ENCODE results near the gene GTF2A1.

The GTF2A1 gene

DNA sequence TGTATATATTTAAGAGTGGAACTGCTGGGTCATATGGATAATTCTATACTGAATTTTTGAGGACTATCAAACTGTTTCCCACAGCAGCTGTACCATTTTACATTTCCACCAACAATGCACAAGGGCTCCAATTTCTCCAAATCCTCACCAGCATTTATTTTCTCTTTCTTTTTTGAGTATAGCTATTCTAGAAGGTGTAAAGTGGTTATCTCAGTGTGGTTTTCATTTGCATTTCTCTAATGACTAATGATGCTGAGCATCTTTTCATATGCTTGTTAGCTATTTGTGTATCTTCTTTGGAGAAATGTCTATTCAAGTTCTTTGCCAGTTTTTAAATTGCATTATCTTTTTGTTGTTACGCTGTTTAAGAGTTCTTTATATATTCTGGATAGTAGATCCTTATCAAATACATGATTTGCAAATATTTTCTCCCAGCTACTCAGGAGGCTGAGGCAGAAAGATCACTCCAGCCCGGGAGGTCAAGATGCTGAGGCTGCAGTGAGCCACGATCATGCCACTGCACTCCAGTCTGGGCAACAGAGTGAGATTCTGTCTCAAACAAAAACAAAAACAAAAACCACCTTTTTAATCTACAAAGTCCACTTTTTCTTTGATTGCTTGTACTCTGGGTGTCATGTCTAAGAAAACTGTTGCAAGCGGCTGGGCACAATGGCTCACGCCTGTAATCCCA is 32.8 kb downstream of the GTF2A1 start:
- H3K18ac ChIP-seq (ENCODE audit: low read length), result no peak overlapping the region
- no peaks in the 10 kb centered on the region for H3K9me3 ChIP-seq (ENCODE audit: insufficient read depth, low read depth, low read length)
- H3K23ac ChIP-seq (ENCODE audit: low read length), result no peak overlapping the region
- H4K8ac ChIP-seq (ENCODE audit: low read depth, low read length), result no peak overlapping the region
- H3K4ac ChIP-seq (ENCODE audit: low read depth, low read length), result no peak overlapping the region
- H3K79me1 ChIP-seq (ENCODE audit: low read length), result no peaks in the 10 kb centered on the region
- H3K4me3 ChIP-seq (ENCODE audit: low read depth, low read length), result no peak overlapping the region
- H3K4me1 ChIP-seq (ENCODE audit: control insufficient read depth in 1 of 2, insufficient read depth in 2 of 2, low read length in 2 of 2), result no peaks in the 10 kb centered on the region
- H3K79me2 ChIP-seq (ENCODE audit: control insufficient read depth, insufficient read depth, low read length, poor library complexity), result no peaks in the 10 kb centered on the region
- DNase-seq, result no peak
- no peak overlapping the region for H2AFZ ChIP-seq (ENCODE audit: insufficient read depth, low read length, poor library complexity)
- H2BK5ac ChIP-seq (ENCODE audit: low read depth, low read length, poor library complexity), result no peak overlapping the region
- H3K36me3 ChIP-seq (ENCODE audit: control insufficient read depth in 1 of 2, insufficient read depth in 2 of 2, low read length in 2 of 2), result peaks cover 3 to 7% of the 10 kb centered on the region in 2 experiments
- H4K91ac ChIP-seq (ENCODE audit: low read depth, low read length), result no peak overlapping the region
- H4K12ac ChIP-seq (ENCODE audit: low read depth, low read length), result no peak overlapping the region
- no peak overlapping the region for H2BK12ac ChIP-seq (ENCODE audit: low read length)
- no peak overlapping the region for H3K27ac ChIP-seq (ENCODE audit: low read depth, low read length)
- no peaks in the 10 kb centered on the region for H3K27me3 ChIP-seq (ENCODE audit: insufficient read depth, low read length)
- H2BK120ac ChIP-seq (ENCODE audit: insufficient read depth, low read length, poor library complexity), result no peak overlapping the region
- no peak overlapping the region for H2AK5ac ChIP-seq (ENCODE audit: low read length)
- no peak overlapping the region for H3K9ac ChIP-seq (ENCODE audit: low read length)
- no peak overlapping the region for H3K14ac ChIP-seq (ENCODE audit: low read length)
- H3K4me2 ChIP-seq (ENCODE audit: low read length), result no peak overlapping the region
- no CpG with 5 or more reads among the region's 5 CpGs for WGBS (ENCODE audit: extremely low coverage, insufficient coverage, insufficient read length)

DNA sequence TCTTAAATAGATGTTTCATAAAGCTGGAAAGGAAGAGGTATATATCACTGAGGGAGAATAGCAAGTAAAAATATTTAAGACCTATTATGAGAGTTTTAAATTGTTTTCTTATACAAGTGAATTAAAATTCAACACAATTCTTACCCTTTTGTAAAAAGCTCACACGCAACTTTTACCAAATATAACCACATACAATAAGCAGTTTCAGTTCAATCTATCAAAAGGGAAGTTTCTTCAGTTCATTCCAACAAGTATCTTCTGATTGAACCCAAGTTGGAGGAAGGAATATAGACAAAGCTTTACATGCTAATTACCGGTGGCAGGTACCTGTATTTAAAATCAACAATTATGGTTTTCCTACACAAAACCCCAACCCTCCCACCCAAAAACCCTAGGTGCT is 41.1 kb downstream of the GTF2A1 start:
- no peak for DNase-seq
- Histone ChIP-seq H3K18ac (ENCODE audit: low read length) (no peak overlapping the region), H2BK12ac (ENCODE audit: low read length) (no peak overlapping the region), H2AFZ (ENCODE audit: insufficient read depth, low read length, poor library complexity) (no peak overlapping the region), H3K23ac (ENCODE audit: low read length) (no peak overlapping the region), H4K12ac (ENCODE audit: low read depth, low read length) (no peak overlapping the region), H2AK5ac (ENCODE audit: low read length) (no peak overlapping the region), H3K9ac (ENCODE audit: low read length) (no peak overlapping the region), H3K27me3 (ENCODE audit: insufficient read depth, low read length) (no peaks in the 10 kb centered on the region), H2BK5ac (ENCODE audit: low read depth, low read length, poor library complexity) (no peak overlapping the region), H4K8ac (ENCODE audit: low read depth, low read length) (no peak overlapping the region), H3K36me3 (ENCODE audit: control insufficient read depth in 1 of 2, insufficient read depth in 2 of 2, low read length in 2 of 2) (peaks cover 2% of the 10 kb centered on the region in 2 experiments), H4K91ac (ENCODE audit: low read depth, low read length) (no peak overlapping the region), H3K14ac (ENCODE audit: low read length) (no peak overlapping the region), H3K27ac (ENCODE audit: low read depth, low read length) (no peak overlapping the region), H3K4me2 (ENCODE audit: low read length) (no peak overlapping the region), H3K9me3 (ENCODE audit: insufficient read depth, low read depth, low read length) (no peaks in the 10 kb centered on the region), H2BK120ac (ENCODE audit: insufficient read depth, low read length, poor library complexity) (no peak overlapping the region), H3K4ac (ENCODE audit: low read depth, low read length) (no peak overlapping the region), H3K4me1 (ENCODE audit: control insufficient read depth in 1 of 2, insufficient read depth in 2 of 2, low read length in 2 of 2) (no peaks in the 10 kb centered on the region), H3K4me3 (ENCODE audit: low read depth, low read length) (no peak overlapping the region), H3K79me1 (ENCODE audit: low read length) (no peaks in the 10 kb centered on the region), H3K79me2 (ENCODE audit: control insufficient read depth, insufficient read depth, low read length, poor library complexity) (no peaks in the 10 kb centered on the region)
- no CpG with 5 or more reads among the region's 2 CpGs for WGBS (ENCODE audit: extremely low coverage, insufficient coverage, insufficient read length)

DNA sequence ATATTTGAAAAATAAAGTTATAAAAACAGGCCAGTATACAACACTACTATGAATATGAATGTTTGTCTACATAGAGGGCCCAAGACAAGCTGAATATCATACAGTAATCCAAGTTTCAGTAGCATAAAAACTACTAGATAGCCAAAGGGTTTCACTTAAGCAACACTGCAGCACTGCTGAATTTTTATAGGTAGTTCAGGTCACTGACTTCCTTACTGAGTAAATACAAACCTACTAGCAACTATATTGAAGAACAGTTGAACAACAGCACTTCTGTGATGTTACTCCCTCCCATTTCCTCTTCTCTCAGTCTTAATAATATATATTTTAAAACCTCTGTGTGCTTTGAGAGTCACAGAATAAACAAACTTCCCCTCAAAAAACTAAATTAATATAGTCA is 42.7 kb downstream of the GTF2A1 start:
- Histone ChIP-seq H3K79me1 (ENCODE audit: low read length) (no peaks in the 10 kb centered on the region), H3K4ac (ENCODE audit: low read depth, low read length) (no peak overlapping the region), H3K27me3 (ENCODE audit: insufficient read depth, low read length) (no peaks in the 10 kb centered on the region), H3K9me3 (ENCODE audit: insufficient read depth, low read depth, low read length) (no peaks in the 10 kb centered on the region), H3K36me3 (ENCODE audit: control insufficient read depth in 1 of 2, insufficient read depth in 2 of 2, low read length in 2 of 2) (peaks cover 2% of the 10 kb centered on the region in 2 experiments), H2AFZ (ENCODE audit: insufficient read depth, low read length, poor library complexity) (no peak overlapping the region), H3K4me1 (ENCODE audit: control insufficient read depth in 1 of 2, insufficient read depth in 2 of 2, low read length in 2 of 2) (no peaks in the 10 kb centered on the region), H4K8ac (ENCODE audit: low read depth, low read length) (no peak overlapping the region), H2BK120ac (ENCODE audit: insufficient read depth, low read length, poor library complexity) (no peak overlapping the region), H3K23ac (ENCODE audit: low read length) (no peak overlapping the region), H4K12ac (ENCODE audit: low read depth, low read length) (no peak overlapping the region), H2BK5ac (ENCODE audit: low read depth, low read length, poor library complexity) (no peak overlapping the region), H2AK5ac (ENCODE audit: low read length) (no peak overlapping the region), H4K91ac (ENCODE audit: low read depth, low read length) (no peak overlapping the region), H3K18ac (ENCODE audit: low read length) (no peak overlapping the region), H3K27ac (ENCODE audit: low read depth, low read length) (no peak overlapping the region), H3K4me3 (ENCODE audit: low read depth, low read length) (no peak overlapping the region), H2BK12ac (ENCODE audit: low read length) (no peak overlapping the region), H3K14ac (ENCODE audit: low read length) (no peak overlapping the region), H3K79me2 (ENCODE audit: control insufficient read depth, insufficient read depth, low read length, poor library complexity) (no peaks in the 10 kb centered on the region), H3K4me2 (ENCODE audit: low read length) (no peak overlapping the region), H3K9ac (ENCODE audit: low read length) (no peak overlapping the region)
- no peak for DNase-seq

DNA sequence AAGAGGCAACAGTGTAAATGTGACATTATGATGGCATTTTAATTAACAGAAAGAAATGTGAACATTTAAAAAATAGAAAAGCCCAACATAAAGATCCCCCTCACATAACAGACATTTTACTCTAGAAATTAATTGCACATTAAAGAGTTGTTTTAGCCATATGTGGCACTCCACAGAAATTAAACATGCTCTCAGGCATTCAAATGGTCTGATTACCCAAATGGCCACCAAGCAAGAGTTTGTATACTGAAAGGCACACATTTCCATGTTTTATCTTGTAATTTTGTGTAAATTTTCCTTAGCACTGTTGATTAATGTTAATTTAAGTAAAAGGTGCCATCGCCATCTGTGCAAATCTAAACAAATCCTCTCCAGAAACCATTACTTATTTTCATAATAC is 43.5 kb downstream of the GTF2A1 start:
- no peak overlapping the region for H3K4ac ChIP-seq (ENCODE audit: low read depth, low read length)
- no peak overlapping the region for H4K12ac ChIP-seq (ENCODE audit: low read depth, low read length)
- H3K4me3 ChIP-seq (ENCODE audit: low read depth, low read length), result no peak overlapping the region
- no peaks in the 10 kb centered on the region for H3K27me3 ChIP-seq (ENCODE audit: insufficient read depth, low read length)
- H3K4me2 ChIP-seq (ENCODE audit: low read length), result no peak overlapping the region
- H2BK12ac ChIP-seq (ENCODE audit: low read length), result no peak overlapping the region
- no peak overlapping the region for H2BK5ac ChIP-seq (ENCODE audit: low read depth, low read length, poor library complexity)
- no peak overlapping the region for H2AK5ac ChIP-seq (ENCODE audit: low read length)
- no peak overlapping the region for H2AFZ ChIP-seq (ENCODE audit: insufficient read depth, low read length, poor library complexity)
- H2BK120ac ChIP-seq (ENCODE audit: insufficient read depth, low read length, poor library complexity), result no peak overlapping the region
- no peak overlapping the region for H3K14ac ChIP-seq (ENCODE audit: low read length)
- peaks cover 2% of the 10 kb centered on the region in 2 experiments for H3K36me3 ChIP-seq (ENCODE audit: control insufficient read depth in 1 of 2, insufficient read depth in 2 of 2, low read length in 2 of 2)
- no peak overlapping the region for H3K18ac ChIP-seq (ENCODE audit: low read length)
- H4K91ac ChIP-seq (ENCODE audit: low read depth, low read length), result no peak overlapping the region
- no peak overlapping the region for H3K27ac ChIP-seq (ENCODE audit: low read depth, low read length)
- no peak overlapping the region for H4K8ac ChIP-seq (ENCODE audit: low read depth, low read length)
- H3K9me3 ChIP-seq (ENCODE audit: insufficient read depth, low read depth, low read length), result no peaks in the 10 kb centered on the region
- peaks cover 0 to 3% of the 10 kb centered on the region in 2 experiments for H3K4me1 ChIP-seq (ENCODE audit: control insufficient read depth in 1 of 2, insufficient read depth in 2 of 2, low read length in 2 of 2)
- no peak for DNase-seq
- H3K23ac ChIP-seq (ENCODE audit: low read length), result no peak overlapping the region
- H3K79me2 ChIP-seq (ENCODE audit: control insufficient read depth, insufficient read depth, low read length, poor library complexity), result no peaks in the 10 kb centered on the region
- no CpG with 5 or more reads among the region's 1 CpG for WGBS (ENCODE audit: extremely low coverage, insufficient coverage, insufficient read length)
- no peaks in the 10 kb centered on the region for H3K79me1 ChIP-seq (ENCODE audit: low read length)
- no peak overlapping the region for H3K9ac ChIP-seq (ENCODE audit: low read length)

All from trophoblast cell (in vitro differentiated cells and primary cell).